Measurements from ENCODE around the gene GPSM1.

The GPSM1 gene

DNA sequence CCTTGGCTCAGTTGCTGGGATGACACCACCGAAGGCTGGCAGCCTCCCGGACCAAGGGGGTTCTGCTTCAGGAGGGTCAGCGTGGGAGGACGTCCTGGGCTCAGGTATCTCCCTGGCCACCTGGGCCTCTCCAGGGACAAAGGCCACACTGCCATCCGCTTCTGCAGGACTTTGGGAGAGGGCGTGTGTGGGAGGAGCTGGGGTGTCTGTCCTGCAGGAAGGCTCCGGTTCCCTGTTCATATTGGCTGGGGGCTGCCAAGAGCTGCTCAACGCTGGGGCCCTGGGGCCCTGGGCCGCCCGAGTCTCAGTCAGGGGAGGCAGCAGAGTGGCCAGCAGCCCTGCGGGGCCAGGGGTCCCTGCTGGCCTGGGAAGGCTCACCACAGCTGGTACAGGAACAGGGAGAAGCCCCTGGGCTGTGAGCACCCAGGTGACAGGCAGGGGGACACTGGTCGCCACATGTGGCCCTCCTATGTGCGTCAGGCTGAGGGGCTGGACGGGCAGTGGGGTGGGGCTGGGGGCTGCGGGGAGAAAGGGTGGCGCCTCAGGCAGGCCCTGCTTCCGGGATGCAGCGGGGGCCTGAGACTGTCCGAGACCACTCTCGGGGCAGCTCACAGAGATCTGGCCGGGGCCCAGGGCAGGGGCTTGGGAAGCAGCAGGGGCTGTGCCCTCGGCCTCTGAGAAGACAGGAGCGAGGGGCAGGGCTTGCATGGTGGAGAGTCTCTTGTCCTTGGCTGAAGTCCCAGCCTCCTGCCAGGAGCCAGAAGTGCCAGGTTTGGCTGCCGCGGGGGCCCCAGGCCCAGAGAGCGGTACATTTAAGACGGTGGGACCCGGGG, 51.0 kb downstream of the GPSM1 start:
- no peak overlapping the region for H3K4me3 ChIP-seq (replicated peaks in 1 of 2; ENCODE audit: low read depth in 2 of 2, low read length in 2 of 2)
- TF ChIP-seq, protein P1, sequence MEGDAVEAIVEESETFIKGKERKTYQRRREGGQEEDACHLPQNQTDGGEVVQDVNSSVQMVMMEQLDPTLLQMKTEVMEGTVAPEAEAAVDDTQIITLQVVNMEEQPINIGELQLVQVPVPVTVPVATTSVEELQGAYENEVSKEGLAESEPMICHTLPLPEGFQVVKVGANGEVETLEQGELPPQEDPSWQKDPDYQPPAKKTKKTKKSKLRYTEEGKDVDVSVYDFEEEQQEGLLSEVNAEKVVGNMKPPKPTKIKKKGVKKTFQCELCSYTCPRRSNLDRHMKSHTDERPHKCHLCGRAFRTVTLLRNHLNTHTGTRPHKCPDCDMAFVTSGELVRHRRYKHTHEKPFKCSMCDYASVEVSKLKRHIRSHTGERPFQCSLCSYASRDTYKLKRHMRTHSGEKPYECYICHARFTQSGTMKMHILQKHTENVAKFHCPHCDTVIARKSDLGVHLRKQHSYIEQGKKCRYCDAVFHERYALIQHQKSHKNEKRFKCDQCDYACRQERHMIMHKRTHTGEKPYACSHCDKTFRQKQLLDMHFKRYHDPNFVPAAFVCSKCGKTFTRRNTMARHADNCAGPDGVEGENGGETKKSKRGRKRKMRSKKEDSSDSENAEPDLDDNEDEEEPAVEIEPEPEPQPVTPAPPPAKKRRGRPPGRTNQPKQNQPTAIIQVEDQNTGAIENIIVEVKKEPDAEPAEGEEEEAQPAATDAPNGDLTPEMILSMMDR (IDR thresholded peaks at IDR 0.05; ENCODE audit: low read depth, low read length) = no peak
- no peak for DNase-seq (ENCODE audit: low read depth in 2 of 2)

DNA sequence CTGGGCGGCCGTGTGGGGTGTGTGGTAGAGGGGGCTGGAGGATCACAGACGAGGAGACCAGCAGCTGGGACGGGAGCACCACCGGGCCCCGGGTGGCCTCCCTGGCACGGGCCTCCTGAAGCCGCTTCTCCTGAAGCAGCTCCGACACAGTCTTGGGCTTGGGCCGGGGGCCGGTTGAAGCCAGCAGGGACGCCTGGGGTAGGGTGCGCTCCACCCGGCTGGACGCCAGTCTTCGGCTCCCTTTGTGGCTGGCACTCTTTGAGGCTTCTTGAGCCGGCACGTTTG, 51.6 kb downstream of the GPSM1 start:
- no peak overlapping the region for H3K4me3 ChIP-seq (replicated peaks in 1 of 2; ENCODE audit: low read depth in 2 of 2, low read length in 2 of 2)
- TF ChIP-seq, protein P1 (IDR thresholded peaks at IDR 0.05; ENCODE audit: low read depth, low read length) = no peak
- no peak for DNase-seq (ENCODE audit: low read depth in 2 of 2)

DNA sequence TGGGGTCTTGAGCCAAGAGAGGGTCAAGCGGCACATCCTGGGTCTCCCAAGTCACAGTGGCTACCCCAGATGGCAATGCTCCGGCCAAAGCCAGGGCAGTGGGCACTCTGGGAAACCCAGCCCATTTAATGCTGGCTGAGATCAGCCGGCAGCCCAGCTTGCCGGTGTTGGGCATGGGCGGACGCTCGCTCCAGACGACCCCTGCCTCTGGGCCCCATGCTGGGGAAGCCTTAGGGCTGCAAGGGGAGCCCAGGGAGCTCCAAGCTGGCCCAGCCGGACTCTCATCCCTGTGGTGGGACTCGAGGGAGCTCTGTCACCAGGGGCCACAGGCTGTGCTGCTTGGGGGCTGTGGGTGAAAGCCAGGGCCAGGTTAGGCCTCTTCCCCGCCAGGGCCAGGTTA, 52.1 kb downstream of the GPSM1 start:
- TF ChIP-seq, protein P1 (IDR thresholded peaks at IDR 0.05; ENCODE audit: low read depth, low read length) = no peak
- no peak for DNase-seq (ENCODE audit: low read depth in 2 of 2)
- H3K4me3 ChIP-seq (replicated peaks in 1 of 2; ENCODE audit: low read depth in 2 of 2, low read length in 2 of 2) = no peak overlapping the region

DNA sequence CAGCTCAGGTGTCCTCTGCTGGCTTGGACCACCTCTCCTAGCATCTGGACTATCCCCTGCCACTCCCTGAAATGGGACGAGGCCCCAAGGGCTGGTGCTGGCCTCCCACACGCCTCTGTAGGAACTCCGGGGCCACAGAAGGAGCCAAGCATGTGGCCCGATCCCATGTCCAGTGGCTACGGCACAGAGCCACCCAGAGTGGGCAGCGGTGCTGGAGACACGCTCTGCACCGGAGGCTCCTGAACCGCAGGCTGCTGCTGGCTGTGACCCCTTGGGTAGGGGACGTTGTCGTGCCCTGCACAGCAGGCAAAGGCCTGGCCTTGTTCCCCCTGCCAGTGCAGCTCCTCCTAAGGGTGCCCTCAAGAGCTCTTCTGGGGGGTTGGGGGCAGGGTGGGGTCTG, 52.6 kb downstream of the GPSM1 start:
- no peak overlapping the region for H3K4me3 ChIP-seq (replicated peaks in 1 of 2; ENCODE audit: low read depth in 2 of 2, low read length in 2 of 2)
- no peak for DNase-seq (ENCODE audit: low read depth in 2 of 2)
- TF ChIP-seq, protein P1 (IDR thresholded peaks at IDR 0.05; ENCODE audit: low read depth, low read length) = no peak

DNA sequence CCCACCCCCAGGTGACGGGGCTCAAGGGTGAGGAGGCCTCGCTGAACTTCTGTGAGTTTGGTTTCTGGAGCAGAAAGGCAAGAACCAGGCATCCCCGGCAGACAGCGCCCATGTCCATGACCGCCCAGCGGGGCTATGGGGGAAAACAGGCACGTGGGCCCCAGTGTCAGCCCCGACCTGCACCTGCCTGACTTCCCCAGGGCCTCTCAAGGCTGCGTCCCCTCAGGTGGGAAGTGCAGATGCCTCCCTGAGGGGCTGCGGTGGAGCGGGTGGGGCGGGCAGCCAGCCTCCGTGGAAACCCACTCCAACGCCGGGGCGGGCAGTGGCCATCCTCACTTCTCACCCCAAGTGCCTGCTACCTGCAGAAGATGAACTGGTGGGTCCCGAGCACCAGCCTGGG, 53.0 kb downstream of the GPSM1 start:
- H3K4me3 ChIP-seq (replicated peaks in 1 of 2; ENCODE audit: low read depth in 2 of 2, low read length in 2 of 2) = no peak overlapping the region
- TF ChIP-seq, protein P1 (IDR thresholded peaks at IDR 0.05; ENCODE audit: low read depth, low read length) = no peak

DNA sequence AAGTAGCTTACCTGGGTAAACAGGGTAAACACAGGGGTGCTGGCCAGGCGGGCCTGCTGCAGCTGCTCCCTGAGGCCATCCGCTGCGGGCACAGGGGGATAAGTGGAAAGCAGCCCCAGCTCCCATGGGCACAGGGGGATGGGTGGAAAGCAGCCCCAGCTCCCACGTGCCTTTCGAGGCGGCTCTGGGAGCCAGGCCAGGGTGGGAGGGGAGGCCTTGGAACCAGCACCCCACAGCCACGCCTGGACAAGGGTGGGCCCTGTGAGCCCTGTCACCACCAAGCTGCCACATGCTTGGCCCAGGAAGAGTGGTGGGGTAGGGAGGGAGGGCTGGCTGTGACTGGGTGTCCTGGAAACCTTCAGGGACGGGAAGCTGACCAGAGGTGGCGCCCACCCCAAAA, 54.0 kb downstream of the GPSM1 start:
- H3K4me3 ChIP-seq (replicated peaks in 1 of 2; ENCODE audit: low read depth in 2 of 2, low read length in 2 of 2) = no peak overlapping the region
- DNase-seq (ENCODE audit: low read depth in 2 of 2) = no peak
- TF ChIP-seq, protein P1 (IDR thresholded peaks at IDR 0.05; ENCODE audit: low read depth, low read length) = no peak

More for the DNA sequence above, 53.0 kb downstream of the GPSM1 start:
- DNase-seq (ENCODE audit: low read depth in 2 of 2) = no peak

Data from cardiac fibroblast (primary cell).